Astrocyte of the cerebellum (primary cell): ENCODE measurements around the gene AGPAT4.

Source experiments
- DNase-seq: peaks from one replicate; pipeline ENCODE4 v3.0.0-alpha.2; 2011; ENCODE audit warnings: low read depth
- H3K4me3 ChIP-seq: 2 replicates; pipeline ENCODE4 v1.5.1; 2011; ENCODE audit warnings: mild to moderate bottlenecking, low read depth, low read length, moderate library complexity
- CTCF ChIP-seq: IDR thresholded peaks from 2 replicates; pipeline ENCODE4 v1.5.1; 2012; ENCODE audit warnings: low read length, low read depth, moderate library complexity, mild to moderate bottlenecking; ENCODE audit errors: missing control alignments
- in situ Hi-C: cut with HindIII; loops from 2 replicates; pipeline ENCODE4 v1.10.0; 2017; ENCODE audit warnings: low sequenced_read_pairs

AGPAT4 gene

GRCh38 chr6:161153725-161154124 is 120.1 kb downstream of the AGPAT4 start:
- no peak for TF ChIP-seq CTCF
- DNase-seq, result no peak

GRCh38 chr6:161152907-161153662 is 120.8 kb downstream of the AGPAT4 start:
- peak; percentile 56 for TF ChIP-seq CTCF
- in situ Hi-C loops, result no loop called here
- DNase-seq, result no peak
- no peak overlapping the region for H3K4me3 ChIP-seq

More at GRCh38 chr6:161153725-161154124, 120.1 kb downstream of the AGPAT4 start:
- in situ Hi-C loops, result no loop called here
- no peak overlapping the region for H3K4me3 ChIP-seq

DNA sequence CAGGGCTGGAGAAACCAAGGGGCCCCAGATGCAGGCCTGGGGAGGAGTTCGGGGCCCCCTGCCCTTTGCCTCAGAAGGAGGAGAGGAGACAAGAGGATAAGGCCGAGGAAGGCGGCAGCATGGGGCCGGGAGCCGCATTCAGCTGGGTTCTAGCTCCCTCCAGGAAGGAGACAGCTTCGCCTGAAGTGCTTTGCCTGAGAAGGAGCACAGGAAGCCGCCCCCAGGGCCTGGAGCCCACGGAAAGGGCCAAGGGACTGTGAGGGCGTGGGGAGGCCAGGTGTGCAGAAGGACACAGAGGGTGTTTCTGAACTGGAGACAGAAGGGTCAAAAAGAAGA is 121.4 kb downstream of the AGPAT4 start:
- TF ChIP-seq CTCF, result no peak
- in situ Hi-C loops, result no loop called here
- no peak for DNase-seq
- no peak overlapping the region for H3K4me3 ChIP-seq

GRCh38 chr6:161151660-161152526 is 122.0 kb downstream of the AGPAT4 start:
- DNase-seq, result no peak
- in situ Hi-C loops, result no loop called here
- TF ChIP-seq CTCF, result no peak
- H3K4me3 ChIP-seq, result no peak overlapping the region

DNA sequence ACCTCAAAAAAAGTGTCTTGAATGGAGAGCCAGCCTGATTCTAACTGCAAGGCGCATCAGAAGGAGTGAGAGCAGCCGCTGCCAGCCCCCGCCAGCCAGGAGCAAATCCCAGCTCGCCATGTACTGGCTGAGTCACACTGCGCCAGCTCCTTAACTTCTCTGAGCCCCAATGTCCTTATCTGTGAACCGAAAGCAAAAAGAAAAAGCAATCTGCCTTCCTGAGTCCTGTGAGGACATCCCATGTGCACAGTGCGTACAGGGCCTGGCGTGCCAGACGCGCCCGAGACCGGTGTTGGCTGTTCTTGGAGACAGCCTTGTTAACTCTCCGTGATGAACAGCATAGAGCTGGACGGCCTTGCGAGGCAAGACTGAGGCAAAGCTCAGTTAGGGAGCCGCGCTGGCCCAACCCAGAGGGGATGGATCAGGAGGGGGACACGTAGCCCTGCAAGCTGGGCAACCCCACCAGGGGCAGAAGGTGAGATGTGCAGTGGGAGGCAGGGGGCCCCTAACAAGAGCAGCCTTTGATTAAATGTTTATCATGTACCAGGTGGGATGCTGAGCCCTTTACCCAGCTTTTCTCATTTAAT is 122.7 kb downstream of the AGPAT4 start:
- no peak for TF ChIP-seq CTCF
- in situ Hi-C loops, result no loop called here
- no peak overlapping the region for H3K4me3 ChIP-seq
- no peak for DNase-seq

GRCh38 chr6:161150566-161150965 is 123.3 kb downstream of the AGPAT4 start:
- DNase-seq, result no peak
- in situ Hi-C loops, result no loop called here
- no peak for TF ChIP-seq CTCF
- no peak overlapping the region for H3K4me3 ChIP-seq
